Left lung (tissue), 10 donors: ENCODE data around the gene FTO. TPM values are rescaled to one million over a fixed set of nuclear protein-coding genes. Genes with fewer than 3 reads are reported as not detected.

ENCODE experiments used
- ATAC-seq: fragments of 200-7000 bp; cut with Tn5 transposase; one replicate; pipeline ENCODE4 v1.9.1; 2020; ENCODE audit warnings: moderate library complexity
- DNase-seq, 4 donors: peaks; one replicate each; pipeline ENCODE4 v3.0.0-alpha.2; 2013 to 2020
- H3K27ac ChIP-seq, 2 donors: fragments of 200-600 bp; sonication (generic) in 1 of 2; one replicate each; pipeline versions ENCODE4 v1.5.0 to v1.8.0; 2020 to 2021
- H3K27me3 ChIP-seq, 2 donors: fragments of 200-600 bp; sonication (generic) in 1 of 2; one replicate each; pipeline versions ENCODE4 v1.5.0 to v1.8.0; 2020 to 2021
- H3K36me3 ChIP-seq, 2 donors: fragments of 200-600 bp; sonication (generic) in 1 of 2; one replicate each; pipeline versions ENCODE4 v1.5.0 to v1.8.0; 2020 to 2021
- H3K4me1 ChIP-seq, 2 donors: fragments of 200-600 bp; one replicate each; pipeline ENCODE4 v1.8.0; 2021
- H3K4me3 ChIP-seq, 2 donors: fragments of 200-600 bp; sonication (generic) in 1 of 2; one replicate each; pipeline versions ENCODE4 v1.5.0 to v1.8.0; 2020 to 2021; ENCODE audit warnings: mild to moderate bottlenecking in 1 of 2
- H3K9me3 ChIP-seq, 2 donors: fragments of 200-600 bp; sonication (generic) in 1 of 2; one replicate each; pipeline versions ENCODE4 v1.5.0 to v1.8.0; 2020 to 2021
- intact Hi-C, 2 donors: fragments of 100-400 bp; cut with DNase I; formaldehyde crosslinking; loops; one replicate each; pipeline versions ENCODE4 v1.11.2 to v1.14.2; 2022
- polyA plus RNA-seq, 6 donors: library from polyadenylated mRNA; unstranded; fragments of 120-200 nt; gene quantifications; one replicate each; pipeline ENCODE4 v1.2.1, GENCODE V29; 2013; ENCODE audit not compliant: insufficient read length in 6 of 6
- total RNA-seq, 2 donors: library from RNA; stranded (reverse); fragmentation: NEBNext Ultra II Directional; extraction: Animal tissue kit (Norgen Biotek cat#: 25700); gene quantifications; one replicate each; pipeline ENCODE4 v1.2.1, GENCODE V29; 2021
- TF ChIP-seq, protein P1 (sequence below), 2 donors: fragments of 200-600 bp; sonication (generic) in 1 of 2; IDR thresholded peaks; one replicate each; pipeline versions ENCODE4 v1.5.0 to v1.8.0; 2021; ENCODE audit warnings: antibody characterized with exemption in 2 of 2
- donor health status: DM: no; HTN: yes; CAD: no.
- donor health status: DM: no; HTN: no; CAD: no.

FTO gene
- total and polyA plus RNA-seq, 8 donors: 69.0 to 99.6 (median 90.7) TPM

DNA sequence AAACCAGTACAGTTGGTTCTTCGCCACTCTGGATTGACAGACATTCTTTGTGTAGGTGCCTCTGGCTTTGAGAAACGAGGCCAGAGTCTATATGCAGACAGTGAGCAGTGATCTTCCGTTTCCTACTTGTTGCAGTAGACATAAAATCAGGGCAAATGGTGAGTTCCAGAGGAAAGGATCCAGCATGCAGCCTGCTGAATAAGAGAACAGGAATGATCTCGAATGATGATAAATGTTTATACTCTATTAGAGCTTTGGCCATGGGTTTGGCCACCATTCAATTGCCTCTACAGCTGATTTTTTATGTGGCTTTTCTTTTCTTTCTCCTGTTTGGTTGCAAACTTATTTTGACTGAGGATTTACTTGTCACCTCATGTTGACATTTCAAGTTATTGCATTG lies 295.9 kb downstream of the FTO start:
- TF ChIP-seq, protein P1, sequence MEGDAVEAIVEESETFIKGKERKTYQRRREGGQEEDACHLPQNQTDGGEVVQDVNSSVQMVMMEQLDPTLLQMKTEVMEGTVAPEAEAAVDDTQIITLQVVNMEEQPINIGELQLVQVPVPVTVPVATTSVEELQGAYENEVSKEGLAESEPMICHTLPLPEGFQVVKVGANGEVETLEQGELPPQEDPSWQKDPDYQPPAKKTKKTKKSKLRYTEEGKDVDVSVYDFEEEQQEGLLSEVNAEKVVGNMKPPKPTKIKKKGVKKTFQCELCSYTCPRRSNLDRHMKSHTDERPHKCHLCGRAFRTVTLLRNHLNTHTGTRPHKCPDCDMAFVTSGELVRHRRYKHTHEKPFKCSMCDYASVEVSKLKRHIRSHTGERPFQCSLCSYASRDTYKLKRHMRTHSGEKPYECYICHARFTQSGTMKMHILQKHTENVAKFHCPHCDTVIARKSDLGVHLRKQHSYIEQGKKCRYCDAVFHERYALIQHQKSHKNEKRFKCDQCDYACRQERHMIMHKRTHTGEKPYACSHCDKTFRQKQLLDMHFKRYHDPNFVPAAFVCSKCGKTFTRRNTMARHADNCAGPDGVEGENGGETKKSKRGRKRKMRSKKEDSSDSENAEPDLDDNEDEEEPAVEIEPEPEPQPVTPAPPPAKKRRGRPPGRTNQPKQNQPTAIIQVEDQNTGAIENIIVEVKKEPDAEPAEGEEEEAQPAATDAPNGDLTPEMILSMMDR (IDR thresholded peaks at IDR 0.05): no peak
- intact Hi-C loops: no loop called here
- Histone ChIP-seq H3K27me3 (no peaks in the 10 kb centered on the region), H3K4me3 (no peak overlapping the region), H3K4me1 (no peaks in the 10 kb centered on the region), H3K36me3 (no peaks in the 10 kb centered on the region), H3K27ac (no peak overlapping the region), H3K9me3 (no peaks in the 10 kb centered on the region)
- DNase-seq: no peak
- ATAC-seq: no peak

DNA sequence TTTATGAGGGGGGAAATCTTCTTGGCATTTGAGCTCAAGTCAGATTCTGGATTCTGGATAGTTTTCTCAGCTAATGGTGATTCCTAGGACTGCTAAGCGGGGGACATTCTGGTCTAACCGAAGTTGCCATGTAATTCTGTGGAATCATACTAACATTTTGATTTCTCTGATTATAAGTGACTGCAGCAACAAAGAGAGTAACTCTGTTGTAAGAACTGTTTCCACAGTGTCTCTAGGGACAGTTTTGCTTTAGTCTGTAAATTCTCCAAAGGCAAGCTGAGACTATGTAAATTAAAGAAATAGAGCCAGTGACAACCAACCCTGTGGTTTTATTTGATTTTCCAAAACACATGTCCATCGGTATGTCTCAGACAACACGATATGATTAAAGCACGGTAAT lies 296.4 kb downstream of the FTO start:
- H3K27ac ChIP-seq: no peak overlapping the region
- TF ChIP-seq, protein P1 (IDR thresholded peaks at IDR 0.05): no peak
- ATAC-seq: no peak
- H3K4me3 ChIP-seq: no peak overlapping the region
- intact Hi-C loops: no loop called here
- DNase-seq: no peak
- no peaks in the 10 kb centered on the region for H3K36me3 ChIP-seq
- H3K4me1 ChIP-seq: no peaks in the 10 kb centered on the region
- no peaks in the 10 kb centered on the region for H3K9me3 ChIP-seq
- H3K27me3 ChIP-seq: no peaks in the 10 kb centered on the region

DNA sequence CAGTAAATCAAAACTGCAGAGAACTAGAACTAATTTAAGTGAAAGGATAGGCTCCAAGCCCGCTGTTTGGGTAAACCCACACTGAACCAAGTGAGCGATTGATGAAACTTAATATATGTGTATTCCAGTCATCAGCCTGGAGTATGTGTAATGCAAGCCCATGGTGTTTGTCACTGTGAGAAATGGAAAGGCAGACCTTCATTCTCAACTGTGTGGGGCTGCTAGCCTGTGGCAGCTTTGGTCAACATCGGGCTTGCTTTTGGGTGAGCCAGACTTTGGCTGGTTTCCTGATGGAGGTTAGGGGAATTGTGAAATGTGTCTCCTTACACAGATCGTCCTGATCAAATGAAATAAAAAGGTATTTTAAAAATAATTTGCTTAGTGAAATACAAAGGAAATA lies 302.7 kb downstream of the FTO start:
- Histone ChIP-seq H3K27me3 (no peaks in the 10 kb centered on the region), H3K4me1 (no peaks in the 10 kb centered on the region), H3K36me3 (no peaks in the 10 kb centered on the region), H3K27ac (no peak overlapping the region), H3K9me3 (no peaks in the 10 kb centered on the region), H3K4me3 (no peak overlapping the region)
- intact Hi-C loops: no loop called here
- ATAC-seq (no peak), DNase-seq (no peak)
- TF ChIP-seq, protein P1 (IDR thresholded peaks at IDR 0.05): no peak

DNA sequence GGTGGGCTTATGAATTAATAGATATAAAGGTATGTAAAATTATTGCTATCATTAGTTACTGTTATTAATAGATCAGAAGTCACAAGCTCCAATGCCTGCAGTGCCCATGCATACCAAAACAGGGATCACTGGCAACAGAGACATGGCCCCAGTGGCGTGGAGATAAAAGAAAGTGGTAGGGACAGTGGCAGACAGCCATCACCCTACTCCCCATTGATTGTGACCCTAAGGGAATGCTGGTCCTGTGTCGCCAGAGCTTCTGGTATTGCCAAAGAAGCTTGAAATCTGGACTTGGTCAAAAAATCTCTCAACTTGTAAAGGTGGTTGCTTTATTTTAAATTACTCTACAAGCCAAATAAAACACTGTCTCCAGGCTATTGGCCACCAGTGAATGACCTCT lies 303.5 kb downstream of the FTO start:
- DNase-seq (no peak), ATAC-seq (no peak)
- intact Hi-C loops: no loop called here
- TF ChIP-seq, protein P1 (IDR thresholded peaks at IDR 0.05): no peak
- H3K9me3 ChIP-seq: peaks cover 0 to 2% of the 10 kb centered on the region in 2 donors
- no peaks in the 10 kb centered on the region for H3K36me3 ChIP-seq
- no peaks in the 10 kb centered on the region for H3K4me1 ChIP-seq
- H3K27ac ChIP-seq: no peak overlapping the region
- no peak overlapping the region for H3K4me3 ChIP-seq
- H3K27me3 ChIP-seq: no peaks in the 10 kb centered on the region

DNA sequence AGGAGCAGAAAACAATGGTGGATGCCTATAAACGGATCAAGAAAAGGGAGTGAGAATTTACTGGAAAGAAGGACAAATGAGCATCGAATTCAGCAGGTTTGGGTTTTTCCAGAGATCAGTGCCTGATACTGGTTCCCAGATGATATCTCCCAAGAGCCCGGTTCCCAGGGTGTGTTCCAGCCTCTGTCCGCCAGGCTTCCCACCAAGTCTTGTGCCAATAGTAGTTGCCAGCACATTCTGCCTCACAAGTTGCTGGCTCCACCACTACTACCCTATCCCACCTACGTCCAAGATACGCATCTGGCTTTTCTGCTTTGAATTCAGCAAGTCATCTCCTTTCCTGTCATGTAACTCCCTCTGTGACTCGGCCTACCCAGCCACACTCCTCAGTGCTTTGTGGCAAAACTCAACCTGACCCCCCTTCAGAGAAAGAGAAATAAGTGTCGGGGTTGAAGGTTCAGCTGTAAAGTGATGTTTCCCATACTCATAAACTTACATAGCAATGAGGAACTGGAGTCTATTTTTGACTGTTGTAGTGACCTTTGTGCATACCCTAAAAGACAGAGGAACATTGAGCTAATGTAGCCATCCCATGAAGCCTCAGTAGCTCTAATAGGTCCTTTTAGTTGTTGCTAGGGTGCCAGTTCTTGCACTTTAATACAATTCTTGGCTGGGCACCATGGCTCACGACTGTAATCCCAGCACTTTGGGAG lies 305.7 kb downstream of the FTO start:
- H3K4me3 ChIP-seq: no peak overlapping the region
- intact Hi-C loops: no loop called here
- no peaks in the 10 kb centered on the region for H3K4me1 ChIP-seq
- no peak for ATAC-seq
- TF ChIP-seq, protein P1 (IDR thresholded peaks at IDR 0.05): no peak
- no peak for DNase-seq
- H3K9me3 ChIP-seq: peaks cover 0 to 7% of the 10 kb centered on the region in 2 donors
- no peak overlapping the region for H3K27ac ChIP-seq
- no peaks in the 10 kb centered on the region for H3K27me3 ChIP-seq
- H3K36me3 ChIP-seq: no peaks in the 10 kb centered on the region
